ENCODE data around the gene TIGAR. TPM values are rescaled to one million over a fixed set of nuclear protein-coding genes. Genes with fewer than 3 reads are reported as not detected.

The TIGAR gene
- total and polyA plus RNA-seq, 2 experiments from 2014 or later: 9.3 to 23.6 TPM

DNA sequence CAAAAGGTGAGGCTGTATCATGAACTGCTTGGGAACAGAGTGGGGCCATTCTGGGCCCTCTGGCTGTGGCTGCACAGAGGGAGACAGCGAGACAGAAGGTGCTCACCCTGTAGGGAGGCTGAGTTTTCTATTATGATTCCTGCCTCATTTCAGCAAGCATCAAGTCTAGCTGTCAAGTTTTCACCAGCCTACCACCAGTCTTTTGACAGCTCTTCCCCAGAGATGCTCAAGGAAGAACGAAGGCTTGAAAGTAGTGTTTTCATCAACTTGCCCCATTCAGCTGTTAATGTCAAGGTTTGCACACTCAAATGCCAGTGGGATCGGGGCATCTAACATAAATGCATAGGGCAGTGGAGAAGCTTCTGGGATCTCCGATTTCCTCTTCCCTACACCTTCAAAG, 48.5 kb downstream of the TIGAR start:
- Histone ChIP-seq H2AFZ (no peak overlapping the region), H3F3A (ENCODE audit: insufficient read depth) (no peaks in the 10 kb centered on the region), H3K9me3 (ENCODE audit: low read depth) (no peaks in the 10 kb centered on the region), H3K36me3 (ENCODE audit: low read depth) (no peaks in the 10 kb centered on the region), H3K27me3 (replicated peaks; ENCODE audit: insufficient read depth) (peaks cover 7% of the 10 kb centered on the region; the same call in 1 of the 2 replicates), H3K9ac (no peak overlapping the region), H3K79me2 (ENCODE audit: insufficient read depth) (no peaks in the 10 kb centered on the region), H4K20me1 (ENCODE audit: insufficient read depth) (no peaks in the 10 kb centered on the region), H3K27ac (no peak overlapping the region), H3K9me2 (ENCODE audit: insufficient read depth) (no peaks in the 10 kb centered on the region), H3K4me3 (no peak overlapping the region), H3K4me2 (ENCODE audit: unreplicated experiment) (no peak overlapping the region), H3K4me1 (ENCODE audit: insufficient read depth) (no peaks in the 10 kb centered on the region)
- in situ Hi-C loops (cut with MboI): no loop called here
- DNase-seq: no peak
- WGBS, 2 experiments (ENCODE audit: low coverage in 1 of 2, low lambda C conversion rate in 2 of 2, missing lambda C conversion rate in 2 of 2): 32 to 35% methylated on average over 4 of the region's 4 CpGs
- TF ChIP-seq EZH2 (IDR thresholded peaks at IDR 0.05; ENCODE audit: insufficient read depth, poor library complexity, severe bottlenecking) (no peak), EZH2phosphoT487 (IDR thresholded peaks at IDR 0.05; ENCODE audit: insufficient read depth, low read depth) (no peak)

DNA sequence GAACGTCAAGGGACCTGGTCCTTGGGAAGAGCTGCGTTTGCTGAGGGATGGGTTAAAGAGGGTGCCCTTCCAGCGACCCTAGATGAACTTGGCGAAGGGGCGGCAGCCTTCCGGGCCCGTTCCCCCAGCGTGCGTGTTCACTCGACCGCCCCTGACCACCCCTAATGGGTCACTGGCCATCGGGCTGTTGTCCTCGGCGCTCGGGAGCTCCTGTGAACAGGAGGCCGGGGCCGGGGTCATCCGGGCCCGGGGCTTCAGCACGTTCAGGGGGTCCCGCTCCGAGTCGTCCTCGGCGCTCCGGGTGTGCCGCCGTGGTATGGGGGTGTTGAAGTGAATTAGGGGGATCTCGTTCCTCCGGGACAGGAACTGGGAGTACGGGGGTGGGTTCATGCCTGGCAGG, 49.3 kb downstream of the TIGAR start:
- Histone ChIP-seq H3F3A (ENCODE audit: insufficient read depth) (no peaks in the 10 kb centered on the region), H3K79me2 (ENCODE audit: insufficient read depth) (no peaks in the 10 kb centered on the region), H3K9me3 (ENCODE audit: low read depth) (no peaks in the 10 kb centered on the region), H3K4me1 (ENCODE audit: insufficient read depth) (no peaks in the 10 kb centered on the region), H3K4me2 (ENCODE audit: unreplicated experiment) (no peak overlapping the region), H2AFZ (no peak overlapping the region), H3K9me2 (ENCODE audit: insufficient read depth) (no peaks in the 10 kb centered on the region), H3K4me3 (no peak overlapping the region), H3K27ac (no peak overlapping the region), H3K9ac (no peak overlapping the region), H4K20me1 (ENCODE audit: insufficient read depth) (no peaks in the 10 kb centered on the region), H3K27me3 (replicated peaks; ENCODE audit: insufficient read depth) (peaks cover 7% of the 10 kb centered on the region; the same call in 1 of the 2 replicates), H3K36me3 (ENCODE audit: low read depth) (no peaks in the 10 kb centered on the region)
- no peak for DNase-seq
- 67 to 76% methylated on average over 19 to 30 of the region's 31 CpGs for WGBS, 2 experiments (ENCODE audit: low coverage in 1 of 2, low lambda C conversion rate in 2 of 2, missing lambda C conversion rate in 2 of 2)
- no peak for TF ChIP-seq EZH2phosphoT487 (IDR thresholded peaks at IDR 0.05; ENCODE audit: insufficient read depth, low read depth)
- in situ Hi-C loops (cut with MboI): no loop called here

DNA sequence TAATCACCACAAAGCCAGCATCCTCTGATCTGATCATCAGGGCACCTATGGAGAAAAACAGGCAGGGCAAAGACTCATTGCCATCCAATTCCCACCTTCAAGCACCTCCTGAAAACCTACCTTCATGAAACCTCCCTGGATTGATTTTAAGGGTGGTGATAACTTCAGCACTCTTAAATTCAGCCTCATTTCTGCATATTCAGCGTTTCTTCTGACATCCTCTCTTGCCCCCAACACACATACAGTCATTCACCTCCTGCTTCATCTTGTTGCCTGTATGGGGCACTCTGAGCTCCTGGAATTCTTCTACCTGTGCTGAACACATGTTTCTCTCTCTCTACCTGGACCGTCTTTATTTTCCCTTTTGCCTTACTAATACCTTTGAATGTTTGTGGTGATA, 51.6 kb downstream of the TIGAR start:
- Histone ChIP-seq H2AFZ (no peak overlapping the region), H3K27ac (no peak overlapping the region), H3K36me3 (ENCODE audit: low read depth) (no peaks in the 10 kb centered on the region), H3K4me2 (ENCODE audit: unreplicated experiment) (no peak overlapping the region), H3K4me1 (ENCODE audit: insufficient read depth) (no peaks in the 10 kb centered on the region), H3K9me3 (ENCODE audit: low read depth) (no peaks in the 10 kb centered on the region), H3K79me2 (ENCODE audit: insufficient read depth) (no peaks in the 10 kb centered on the region), H3F3A (ENCODE audit: insufficient read depth) (no peaks in the 10 kb centered on the region), H3K27me3 (replicated peaks; ENCODE audit: insufficient read depth) (peaks cover 12% of the 10 kb centered on the region; the same call in 1 of the 2 replicates), H3K9ac (no peak overlapping the region), H4K20me1 (ENCODE audit: insufficient read depth) (no peaks in the 10 kb centered on the region), H3K9me2 (ENCODE audit: insufficient read depth) (no peaks in the 10 kb centered on the region), H3K4me3 (no peak overlapping the region)
- TF ChIP-seq EZH2 (IDR thresholded peaks at IDR 0.05; ENCODE audit: insufficient read depth, poor library complexity, severe bottlenecking): no peak
- TF ChIP-seq EZH2phosphoT487 (IDR thresholded peaks at IDR 0.05; ENCODE audit: insufficient read depth, low read depth): no peak
- in situ Hi-C loops (cut with MboI): no loop called here
- DNase-seq: no peak
- 40 to 42% methylated on average over 2 of the region's 2 CpGs for WGBS, 2 experiments (ENCODE audit: low coverage in 1 of 2, low lambda C conversion rate in 2 of 2, missing lambda C conversion rate in 2 of 2)

DNA sequence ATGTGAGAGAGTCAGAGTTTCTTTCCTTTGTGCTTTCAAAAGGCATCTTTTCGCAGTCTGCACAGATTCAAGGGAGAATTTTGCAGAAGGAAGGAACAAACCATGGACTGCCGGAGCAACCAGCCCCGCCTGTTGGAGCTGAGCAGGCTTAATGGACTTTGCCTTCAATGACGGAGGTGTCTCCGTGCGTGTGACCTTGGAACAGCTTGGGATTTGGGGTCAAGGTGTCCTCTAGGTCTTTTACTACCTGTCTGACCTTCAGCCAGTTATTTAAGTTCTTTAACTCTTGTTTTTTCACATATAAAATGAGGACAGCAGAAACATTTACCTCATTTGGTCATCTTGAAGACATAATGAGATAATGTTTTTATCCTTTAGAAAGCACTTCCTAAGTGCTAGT, 54.4 kb downstream of the TIGAR start:
- Histone ChIP-seq H3K79me2 (ENCODE audit: insufficient read depth) (no peaks in the 10 kb centered on the region), H3K27ac (no peak overlapping the region), H3K9me3 (ENCODE audit: low read depth) (no peaks in the 10 kb centered on the region), H3K9me2 (ENCODE audit: insufficient read depth) (no peaks in the 10 kb centered on the region), H3K4me3 (no peak overlapping the region), H3K4me1 (ENCODE audit: insufficient read depth) (no peaks in the 10 kb centered on the region), H3K27me3 (replicated peaks; ENCODE audit: insufficient read depth) (peaks cover 16% of the 10 kb centered on the region), H3F3A (ENCODE audit: insufficient read depth) (no peaks in the 10 kb centered on the region), H2AFZ (no peak overlapping the region), H3K9ac (no peak overlapping the region), H3K4me2 (ENCODE audit: unreplicated experiment) (no peak overlapping the region), H4K20me1 (ENCODE audit: insufficient read depth) (no peaks in the 10 kb centered on the region), H3K36me3 (ENCODE audit: low read depth) (no peaks in the 10 kb centered on the region)
- no peak for TF ChIP-seq EZH2 (IDR thresholded peaks at IDR 0.05; ENCODE audit: insufficient read depth, poor library complexity, severe bottlenecking)
- 49 to 54% methylated on average over 6 of the region's 6 CpGs for WGBS, 2 experiments (ENCODE audit: low coverage in 1 of 2, low lambda C conversion rate in 2 of 2, missing lambda C conversion rate in 2 of 2)
- in situ Hi-C loops (cut with MboI): no loop called here
- no peak for DNase-seq

DNA sequence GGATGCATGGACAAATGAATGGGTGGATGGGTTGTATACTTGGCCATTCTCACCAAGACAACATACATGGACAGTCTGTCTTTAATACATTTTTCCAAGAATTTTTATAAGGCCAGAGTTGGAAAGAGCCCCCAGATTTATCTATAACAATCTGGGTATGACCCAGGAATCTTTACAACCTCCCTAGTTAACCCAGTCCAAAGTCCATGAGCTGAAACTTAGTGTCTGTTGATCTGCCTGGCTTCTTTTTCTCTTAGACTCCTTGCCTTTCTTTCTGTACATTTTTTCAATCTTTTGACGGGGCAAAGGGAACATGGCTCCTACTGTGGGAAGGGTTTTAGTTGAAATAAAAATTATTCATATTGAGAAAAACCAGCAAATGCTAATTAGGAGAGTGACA, 57.8 kb downstream of the TIGAR start:
- Histone ChIP-seq H3K27me3 (replicated peaks; ENCODE audit: insufficient read depth) (peaks cover 16% of the 10 kb centered on the region), H4K20me1 (ENCODE audit: insufficient read depth) (no peaks in the 10 kb centered on the region), H3K9me3 (ENCODE audit: low read depth) (no peaks in the 10 kb centered on the region), H3F3A (ENCODE audit: insufficient read depth) (no peaks in the 10 kb centered on the region), H2AFZ (no peak overlapping the region), H3K4me1 (ENCODE audit: insufficient read depth) (no peaks in the 10 kb centered on the region), H3K79me2 (ENCODE audit: insufficient read depth) (no peaks in the 10 kb centered on the region), H3K9ac (no peak overlapping the region), H3K36me3 (ENCODE audit: low read depth) (no peaks in the 10 kb centered on the region), H3K4me2 (ENCODE audit: unreplicated experiment) (no peak overlapping the region), H3K27ac (no peak overlapping the region), H3K9me2 (ENCODE audit: insufficient read depth) (no peaks in the 10 kb centered on the region), H3K4me3 (no peak overlapping the region)
- no peak for TF ChIP-seq EZH2phosphoT487 (IDR thresholded peaks at IDR 0.05; ENCODE audit: insufficient read depth, low read depth)
- no peak for TF ChIP-seq EZH2 (IDR thresholded peaks at IDR 0.05; ENCODE audit: insufficient read depth, poor library complexity, severe bottlenecking)
- in situ Hi-C loops (cut with MboI): no loop called here
- WGBS, 2 experiments (ENCODE audit: low coverage in 1 of 2, low lambda C conversion rate in 2 of 2, missing lambda C conversion rate in 2 of 2): 32 to 45% methylated on average over 1 of the region's 1 CpG
- DNase-seq: no peak
